ENCODE measurements around the gene COL4A2.

COL4A2 gene

DNA sequence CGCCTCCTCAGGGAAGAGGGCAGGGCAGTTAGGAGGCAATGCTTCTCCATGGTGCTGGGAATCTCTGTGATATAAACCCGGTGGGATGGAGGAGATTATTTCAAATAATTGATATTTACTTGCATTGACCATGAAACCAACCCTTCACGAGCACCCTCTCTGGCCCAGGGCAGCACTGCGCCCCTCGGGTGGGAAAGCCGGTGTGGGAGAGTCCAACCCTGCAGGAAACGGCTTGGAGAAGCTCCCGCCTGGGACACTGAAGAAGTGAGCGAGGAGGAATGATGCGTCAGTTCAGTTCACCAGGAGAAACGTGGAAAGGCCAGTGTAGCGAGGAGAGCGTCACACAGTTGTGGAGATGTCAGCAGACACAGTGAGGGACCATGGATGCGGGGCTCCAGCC lies 99.9 kb downstream of the COL4A2 start:
- DNase-seq, result no peak

DNA sequence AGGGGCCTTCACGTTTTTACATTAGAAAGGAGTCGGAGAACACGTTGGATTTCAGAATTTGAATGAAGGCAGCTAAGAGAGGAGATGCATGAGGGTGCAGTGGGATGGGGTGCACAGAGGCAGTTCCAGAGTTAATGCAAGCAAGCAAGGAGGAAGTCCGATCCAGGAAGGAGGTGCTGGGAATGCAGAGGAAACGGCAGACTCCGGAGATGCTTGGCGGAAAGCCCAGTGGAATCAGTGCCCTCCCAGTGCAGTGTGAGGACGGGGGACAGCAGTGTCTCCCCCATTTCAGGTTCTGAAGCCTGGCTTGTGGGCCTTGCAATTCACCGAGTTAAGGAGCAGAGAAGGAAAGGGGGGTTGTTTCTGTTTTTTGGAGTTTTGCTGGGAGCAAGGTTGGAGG lies 100.4 kb downstream of the COL4A2 start:
- DNase-seq, result no peak

DNA sequence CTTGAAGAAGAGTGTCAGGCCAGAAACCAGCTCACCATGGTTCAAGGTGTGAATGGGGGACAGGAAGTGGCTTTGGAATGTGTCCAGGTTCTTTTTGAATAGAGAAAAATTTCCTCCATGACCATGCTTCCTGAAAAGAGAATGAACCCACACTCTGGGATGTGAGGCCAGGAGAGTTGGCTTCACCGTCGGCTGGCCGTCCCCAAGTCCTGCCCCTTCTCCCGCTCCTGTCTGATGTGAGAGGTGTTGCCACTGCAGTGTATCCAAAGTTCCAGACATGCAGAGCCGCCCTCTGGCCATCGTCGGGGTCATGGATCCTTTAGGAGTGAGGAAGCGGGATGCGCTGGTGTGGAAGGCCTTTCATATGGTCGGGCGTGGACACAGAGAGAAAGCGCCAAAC lies 101.2 kb downstream of the COL4A2 start:
- DNase-seq, result no peak

DNA sequence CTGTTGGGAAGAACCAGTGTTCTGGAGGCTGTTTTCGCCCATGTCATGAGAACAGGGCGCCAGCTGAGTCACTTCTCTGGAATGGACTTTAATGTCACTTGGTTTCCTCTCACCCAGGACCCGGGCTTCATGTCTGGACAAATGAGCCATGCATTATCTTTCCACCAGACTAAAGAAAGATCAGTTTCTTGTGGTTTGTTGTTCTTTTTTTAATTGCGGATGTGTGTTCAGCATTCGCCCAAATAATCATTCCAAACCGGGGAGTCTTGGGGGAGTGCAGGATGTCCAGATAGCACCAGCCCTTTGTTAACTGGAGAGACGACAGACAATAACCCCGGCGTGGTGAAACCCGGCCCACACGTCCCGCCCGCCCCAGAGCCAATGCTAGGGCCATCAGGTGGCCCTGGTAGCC lies 102.5 kb downstream of the COL4A2 start:
- DNase-seq, result no peak

DNA sequence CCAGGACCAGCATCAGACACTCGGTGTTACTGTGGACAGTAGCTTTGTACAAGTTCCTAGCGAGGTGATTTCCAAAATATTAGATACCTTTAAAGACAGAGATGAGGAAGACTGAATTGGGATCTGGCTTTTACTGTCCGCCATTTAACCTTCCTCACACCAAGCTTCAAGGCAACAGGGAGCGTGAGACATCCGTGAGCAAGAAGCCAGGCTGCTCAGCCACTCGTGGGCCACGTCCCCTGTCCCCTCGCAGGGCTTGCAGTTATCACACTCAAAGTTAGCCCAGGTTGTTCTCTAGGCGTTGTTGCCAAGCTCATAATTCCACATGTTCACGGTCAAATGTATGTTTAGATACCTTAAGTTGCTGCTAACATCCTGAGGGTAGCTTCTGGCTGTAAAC lies 102.9 kb downstream of the COL4A2 start:
- no peak for DNase-seq

DNA sequence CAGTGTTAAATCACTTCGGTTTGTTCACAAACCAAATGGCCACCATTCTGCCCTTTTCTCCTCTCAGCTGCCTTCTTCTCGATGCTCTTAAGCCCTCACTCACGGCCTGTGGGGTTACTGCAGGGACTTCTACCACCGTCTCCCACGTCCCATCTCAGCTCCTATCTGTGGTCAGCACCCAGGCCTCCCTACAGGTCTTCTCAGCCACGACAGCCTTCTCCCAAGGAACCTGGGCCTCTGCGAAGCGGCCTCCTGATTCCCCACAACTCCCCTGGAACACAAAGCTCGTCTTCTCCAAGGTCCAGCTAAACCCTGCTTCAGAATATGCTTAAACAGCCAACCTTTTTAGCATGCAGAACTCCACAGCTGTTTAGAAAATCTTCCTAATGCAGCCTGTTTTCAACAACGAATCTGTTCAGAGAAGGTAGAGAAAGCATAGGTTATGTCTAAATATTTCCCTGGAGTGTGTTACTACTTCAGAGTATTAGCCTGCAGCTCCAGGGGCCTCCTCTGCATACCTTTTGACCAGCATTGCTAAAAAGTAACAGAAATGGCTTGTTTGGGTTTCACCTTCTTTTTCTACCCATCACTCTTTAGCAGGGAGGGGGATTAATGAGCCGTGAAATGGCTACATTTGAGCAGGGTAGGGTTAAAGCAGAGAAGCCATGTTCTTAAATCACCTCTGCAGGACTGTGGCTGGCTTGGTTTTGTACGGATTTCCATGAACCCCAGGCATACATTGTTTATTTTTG lies 104.0 kb downstream of the COL4A2 start:
- peak in 1 of 2 experiments; percentile 21 for DNase-seq

DNA sequence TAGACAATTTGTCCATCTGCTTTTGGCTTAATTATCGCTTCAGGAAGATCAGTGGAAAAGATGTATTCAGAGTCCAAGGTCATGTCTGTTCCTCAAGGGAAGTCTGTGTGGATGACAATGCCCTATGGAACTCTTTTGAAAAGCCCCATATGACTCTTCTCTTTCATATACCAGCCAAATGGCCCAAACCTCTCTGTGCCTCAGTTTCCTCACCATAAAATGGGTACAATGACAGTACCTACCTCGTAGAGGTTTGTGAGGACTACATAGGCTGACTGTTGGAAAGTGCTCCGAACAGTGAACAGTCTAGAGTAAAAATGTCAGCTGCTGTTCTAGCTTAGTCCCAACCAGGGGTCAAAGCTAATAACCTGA lies 104.6 kb downstream of the COL4A2 start:
- DNase-seq, result no peak

DNA sequence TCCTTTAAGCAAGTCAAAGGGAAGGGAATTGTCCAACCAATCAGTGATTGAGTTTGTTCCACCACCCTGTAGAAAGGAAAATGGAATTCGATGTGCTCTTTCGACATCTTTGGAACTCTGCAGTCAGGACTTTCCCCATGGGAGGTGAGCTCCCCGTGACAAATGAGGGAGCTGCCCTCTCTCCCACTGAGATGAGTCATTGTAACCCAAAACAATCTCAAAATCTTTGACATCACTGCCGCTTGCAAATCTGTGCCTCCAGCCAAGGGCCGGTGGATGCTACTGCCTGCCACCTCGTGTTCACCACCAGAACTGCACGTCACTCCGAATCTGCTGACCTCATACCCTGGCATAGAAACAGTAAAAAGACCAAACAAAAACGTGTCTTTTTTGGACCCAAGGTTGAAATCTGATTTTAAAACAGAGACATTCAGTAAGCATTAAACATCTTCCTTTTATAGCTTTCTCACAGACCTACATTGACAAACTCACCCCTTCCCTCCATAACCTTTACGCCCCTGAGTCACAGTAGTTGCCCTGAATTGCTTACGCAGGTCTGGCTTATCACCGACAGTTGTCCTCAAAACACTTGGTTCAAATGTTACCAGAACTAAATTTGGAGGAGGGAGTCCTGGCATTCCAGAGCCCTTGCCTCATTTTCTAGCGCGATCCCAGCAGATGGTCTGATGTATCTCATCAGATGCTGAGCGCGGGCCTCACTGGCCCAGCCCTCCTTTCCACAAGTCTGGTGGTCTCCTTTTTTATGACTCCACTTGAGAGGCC lies 105.2 kb downstream of the COL4A2 start:
- DNase-seq, result peak; percentile 21 to 66

DNA sequence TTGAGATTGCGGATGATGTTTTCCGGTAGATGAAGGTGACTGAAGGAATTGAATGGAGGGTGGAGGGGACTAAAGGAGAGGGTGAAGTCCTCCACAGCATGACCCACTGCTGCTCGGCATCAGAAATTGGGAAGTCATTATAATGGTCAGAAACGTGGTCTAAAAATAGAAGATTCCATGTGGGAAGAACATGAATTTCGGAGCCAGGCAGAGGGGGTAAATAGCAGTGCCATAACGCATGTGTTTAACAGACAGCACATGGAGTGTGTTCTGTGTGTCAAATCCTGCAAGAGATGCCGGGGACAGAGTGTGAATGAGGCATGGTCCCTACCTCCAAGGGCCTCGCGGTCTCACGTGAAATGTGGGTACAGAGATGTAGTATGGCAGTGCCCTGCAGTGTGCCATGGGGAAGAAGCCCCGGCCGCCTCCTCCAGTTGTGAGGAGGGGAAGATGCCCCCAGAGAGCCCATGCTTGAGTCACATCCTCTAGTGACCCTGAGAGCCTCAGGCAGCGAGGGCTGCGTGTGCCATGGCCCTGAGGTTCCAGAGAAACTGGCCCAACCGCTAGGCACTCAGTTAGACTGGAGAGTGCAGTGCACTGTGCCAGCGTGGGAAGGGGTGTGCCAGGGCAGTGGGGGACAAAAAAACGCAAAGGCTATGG lies 106.1 kb downstream of the COL4A2 start:
- no peak for DNase-seq

DNA sequence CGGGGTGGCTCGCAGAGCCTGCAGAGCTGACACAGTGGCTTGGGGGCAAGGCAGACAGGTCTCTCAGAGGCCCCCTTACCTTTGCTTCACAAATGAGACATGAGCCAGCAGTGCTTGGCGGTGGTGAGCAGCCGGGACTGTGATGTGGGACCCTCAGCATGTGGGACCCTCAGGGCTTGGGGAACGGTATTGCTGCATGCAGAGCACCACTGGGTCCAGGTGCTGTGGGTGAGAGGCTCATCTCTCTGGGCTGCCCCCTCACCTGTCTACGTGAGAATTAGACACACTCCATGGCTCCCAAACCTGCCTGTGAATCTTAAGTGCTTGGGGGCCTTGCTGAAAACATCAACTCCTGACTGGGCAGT lies 106.6 kb downstream of the COL4A2 start:
- no peak for DNase-seq

DNA sequence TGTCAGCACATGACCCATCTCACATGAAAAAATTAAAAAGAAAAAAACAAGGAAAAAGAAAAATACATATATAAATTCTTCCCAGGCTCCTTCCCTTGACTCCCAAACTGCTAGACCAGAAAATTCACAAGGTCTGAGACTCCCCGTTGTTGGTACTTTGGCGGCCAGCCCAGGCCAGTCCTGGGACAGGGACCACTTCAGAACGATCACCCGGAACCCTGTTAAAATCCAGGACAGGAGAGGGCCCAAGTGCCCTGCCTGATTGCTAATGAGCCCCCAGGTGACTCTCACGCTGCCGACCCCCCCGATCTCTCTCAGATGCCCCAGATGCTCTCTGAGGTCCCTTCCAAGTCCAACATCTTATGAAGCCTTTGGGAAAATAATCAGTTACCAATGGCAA lies 107.2 kb downstream of the COL4A2 start:
- DNase-seq, result no peak

DNA sequence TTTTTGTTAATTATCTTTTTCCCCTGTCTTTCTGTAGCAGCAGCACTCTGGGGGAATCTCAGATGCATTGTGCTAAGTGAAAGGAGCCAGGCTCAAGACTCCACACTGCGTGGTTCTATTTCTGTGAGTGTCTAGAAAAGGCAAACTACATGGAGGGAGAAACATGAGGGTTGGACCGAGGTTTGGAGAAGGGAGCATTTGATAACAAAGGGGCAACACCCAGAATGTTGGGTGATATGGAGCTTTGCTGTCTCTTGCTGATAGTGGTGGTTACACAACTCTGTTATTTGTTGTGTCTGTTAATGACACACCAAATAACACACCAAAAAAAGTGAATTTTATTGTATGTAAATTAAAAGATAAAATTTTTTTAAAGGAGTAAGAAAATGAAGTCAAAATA lies 107.8 kb downstream of the COL4A2 start:
- no peak for DNase-seq

DNA sequence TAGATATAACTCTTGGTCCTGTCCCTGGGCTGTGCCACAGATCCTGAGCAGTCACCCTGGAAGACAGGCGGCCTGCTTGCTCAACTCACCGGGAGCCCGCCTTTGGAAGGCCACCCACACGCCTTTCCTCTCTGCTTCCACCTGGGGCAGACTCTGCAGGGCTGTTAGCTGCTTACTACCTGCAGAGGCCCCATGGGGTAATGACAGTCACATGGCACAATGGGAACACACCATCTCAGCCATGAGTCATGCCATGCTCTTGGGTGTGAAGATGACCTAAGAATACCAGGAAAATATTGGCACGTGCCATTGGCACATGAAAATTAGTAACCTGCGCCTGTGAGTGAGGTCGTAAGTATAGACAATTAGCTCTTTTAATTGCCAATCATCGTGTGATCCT lies 108.6 kb downstream of the COL4A2 start:
- no peak for DNase-seq

DNA sequence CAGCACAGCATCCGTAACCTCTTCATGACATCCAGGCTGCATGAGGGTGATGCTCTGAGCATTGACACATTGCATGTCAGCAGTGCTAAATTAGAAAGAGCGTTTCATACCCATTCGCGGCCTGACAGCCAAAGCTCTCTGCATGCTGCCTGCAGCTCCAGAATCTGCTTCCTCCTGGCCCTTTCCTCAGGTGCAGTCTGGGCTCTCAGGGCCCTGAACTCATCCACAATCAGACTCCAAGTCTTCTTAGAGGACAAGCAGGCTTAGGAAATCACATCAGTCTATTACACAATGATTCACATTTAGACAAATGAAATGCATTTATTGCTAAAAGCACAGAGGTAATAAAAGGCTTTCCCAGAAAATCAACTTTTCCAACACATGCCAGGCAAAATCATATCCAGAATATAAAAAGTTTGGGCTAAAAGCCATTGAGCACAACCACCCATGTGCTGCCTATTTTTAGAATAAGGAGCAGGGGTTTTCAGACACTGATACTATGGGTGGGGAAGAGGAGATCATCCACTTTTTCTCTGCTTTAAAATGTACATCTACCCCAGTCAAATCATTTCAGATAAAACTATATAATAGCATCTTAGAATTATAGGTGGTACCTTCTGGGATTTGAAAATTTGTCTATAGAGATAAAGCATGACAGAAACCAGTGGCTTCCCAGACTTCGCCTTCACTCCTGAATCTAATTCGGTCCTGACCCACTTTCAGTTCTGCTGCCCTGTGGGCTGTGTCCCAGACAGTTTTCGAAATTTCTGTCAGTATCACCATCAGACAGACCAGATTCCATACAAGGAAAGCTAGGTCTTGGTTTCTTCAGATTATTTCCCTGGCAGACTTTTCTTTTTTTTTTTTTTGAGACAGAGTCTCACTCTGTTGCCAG lies 109.3 kb downstream of the COL4A2 start:
- DNase-seq, result no peak

DNA sequence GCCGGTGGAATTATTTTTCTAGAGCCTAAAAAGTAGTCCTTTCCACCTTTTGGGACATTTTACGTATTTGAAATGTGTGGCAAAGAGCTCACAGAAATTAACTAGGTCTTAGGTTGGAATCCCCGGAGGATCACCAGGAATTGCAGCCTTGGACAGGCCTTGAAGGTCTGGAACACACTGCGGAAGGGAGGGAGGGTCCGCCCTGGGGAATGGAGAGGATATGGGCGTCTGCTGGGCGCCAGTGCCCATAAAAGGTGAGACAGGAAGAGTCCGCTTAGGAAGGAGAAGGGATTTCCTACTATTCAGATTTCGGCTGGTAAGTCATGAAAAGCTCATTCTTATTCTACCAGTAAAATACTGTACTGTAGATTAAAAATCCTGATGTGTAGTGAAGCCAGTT lies 111.9 kb downstream of the COL4A2 start:
- no peak for DNase-seq

DNA sequence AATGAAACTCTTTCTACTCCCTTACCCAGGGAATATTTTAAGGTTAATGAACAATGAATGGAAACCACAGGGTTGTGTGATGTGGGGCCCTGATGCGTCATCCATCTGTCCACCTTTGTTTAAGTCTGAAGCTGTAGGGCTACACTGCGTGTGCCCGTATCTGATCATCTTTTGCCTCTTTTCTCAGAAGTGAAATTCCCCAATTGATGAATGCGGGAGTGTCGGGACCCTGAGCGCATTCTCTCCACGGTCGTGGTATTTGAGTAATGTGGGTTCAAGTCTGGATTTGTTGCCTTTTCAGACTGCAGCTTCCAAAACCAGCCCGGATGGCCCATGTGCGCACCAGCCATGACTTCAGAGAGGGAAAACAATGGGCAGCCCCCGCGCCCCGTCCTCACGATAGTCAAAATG lies 112.3 kb downstream of the COL4A2 start:
- no peak for DNase-seq

DNA sequence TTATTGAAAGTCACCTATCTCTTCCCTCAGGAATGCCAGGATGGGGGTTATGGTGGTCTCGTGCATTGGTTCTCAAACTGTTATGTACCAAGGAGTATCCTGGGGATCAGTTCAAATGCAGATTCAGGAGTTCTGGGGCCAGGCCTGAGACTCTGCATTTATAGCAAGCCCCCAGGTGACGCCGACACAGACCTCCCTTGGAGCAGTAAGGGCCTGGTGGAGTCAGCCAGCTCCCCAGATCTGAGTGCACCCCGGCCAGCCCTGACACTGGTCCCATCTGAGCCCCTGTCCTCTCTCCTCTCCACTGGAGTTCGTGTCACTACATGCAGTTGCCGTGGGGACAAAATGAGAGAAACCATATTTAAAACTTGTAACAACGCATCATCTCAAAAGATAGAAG lies 112.9 kb downstream of the COL4A2 start:
- DNase-seq, result no peak

DNA sequence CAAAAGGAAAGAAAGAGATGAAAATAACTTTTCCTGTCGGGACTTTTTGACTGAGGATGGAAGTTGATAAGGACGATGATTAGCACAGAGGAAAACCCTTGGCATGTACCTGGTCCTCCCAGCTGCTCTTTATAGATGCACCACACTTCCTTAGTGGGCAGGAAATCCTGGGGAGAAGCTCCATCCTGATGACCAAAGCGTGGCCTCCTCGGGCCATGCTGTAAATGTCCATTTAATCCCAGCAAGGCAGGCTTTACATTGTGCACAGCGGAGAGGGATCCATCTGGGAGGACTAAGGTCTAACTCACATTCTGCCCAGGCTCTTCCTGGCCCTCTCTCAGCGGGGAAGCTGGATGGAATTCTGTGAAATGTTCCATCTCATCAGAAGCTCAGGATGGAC lies 113.5 kb downstream of the COL4A2 start:
- no peak for DNase-seq

DNA sequence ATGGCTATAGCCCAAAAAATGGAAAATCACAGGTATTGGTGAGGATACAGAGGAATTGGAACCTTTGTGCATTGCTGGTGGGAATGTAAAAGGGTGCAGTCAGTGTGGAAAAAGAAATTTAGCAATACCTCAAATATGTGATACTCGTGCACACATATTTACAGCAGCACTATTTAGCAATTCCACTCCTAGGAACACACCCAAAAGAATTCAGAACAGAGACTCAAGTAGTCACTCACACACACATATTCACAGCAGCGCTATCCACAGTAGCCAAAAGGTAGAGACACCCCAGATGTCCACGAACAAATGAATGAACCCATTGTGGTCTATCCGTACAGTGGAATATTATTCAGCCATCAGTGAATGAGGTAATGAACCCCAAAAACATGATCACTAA lies 114.0 kb downstream of the COL4A2 start:
- no peak for DNase-seq

DNA sequence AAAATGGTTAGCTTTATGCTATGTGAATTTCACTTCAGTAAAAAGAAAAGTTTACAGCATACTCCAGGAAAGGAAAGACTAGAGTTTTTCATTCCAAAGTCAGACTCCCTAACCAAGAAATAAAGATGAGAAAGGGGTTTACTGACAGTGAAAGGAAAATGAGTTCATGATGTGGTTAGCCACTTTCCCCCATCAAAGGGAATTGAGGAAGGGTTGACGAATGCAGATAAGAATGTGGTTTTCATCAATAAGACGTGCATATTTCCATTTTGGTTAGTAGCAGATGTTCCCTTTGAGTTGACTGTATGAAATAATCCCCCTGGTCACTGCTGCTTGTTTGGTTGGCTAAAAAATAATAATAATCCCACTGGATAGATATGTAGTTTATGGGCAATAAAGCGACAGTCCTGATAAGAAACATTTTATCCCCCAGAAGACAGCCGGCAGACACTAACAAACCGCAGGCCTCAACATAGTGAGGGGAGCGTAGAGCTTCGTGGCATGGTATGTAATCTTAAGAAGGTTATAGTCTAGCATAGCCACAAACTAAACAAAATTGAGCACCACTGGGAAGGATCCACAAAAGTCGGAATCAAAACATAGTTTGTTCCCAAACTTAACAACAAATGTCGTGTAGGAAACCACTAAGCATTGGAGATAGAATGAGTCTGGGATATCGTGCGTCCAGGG lies 114.8 kb downstream of the COL4A2 start:
- no peak for DNase-seq

DNA sequence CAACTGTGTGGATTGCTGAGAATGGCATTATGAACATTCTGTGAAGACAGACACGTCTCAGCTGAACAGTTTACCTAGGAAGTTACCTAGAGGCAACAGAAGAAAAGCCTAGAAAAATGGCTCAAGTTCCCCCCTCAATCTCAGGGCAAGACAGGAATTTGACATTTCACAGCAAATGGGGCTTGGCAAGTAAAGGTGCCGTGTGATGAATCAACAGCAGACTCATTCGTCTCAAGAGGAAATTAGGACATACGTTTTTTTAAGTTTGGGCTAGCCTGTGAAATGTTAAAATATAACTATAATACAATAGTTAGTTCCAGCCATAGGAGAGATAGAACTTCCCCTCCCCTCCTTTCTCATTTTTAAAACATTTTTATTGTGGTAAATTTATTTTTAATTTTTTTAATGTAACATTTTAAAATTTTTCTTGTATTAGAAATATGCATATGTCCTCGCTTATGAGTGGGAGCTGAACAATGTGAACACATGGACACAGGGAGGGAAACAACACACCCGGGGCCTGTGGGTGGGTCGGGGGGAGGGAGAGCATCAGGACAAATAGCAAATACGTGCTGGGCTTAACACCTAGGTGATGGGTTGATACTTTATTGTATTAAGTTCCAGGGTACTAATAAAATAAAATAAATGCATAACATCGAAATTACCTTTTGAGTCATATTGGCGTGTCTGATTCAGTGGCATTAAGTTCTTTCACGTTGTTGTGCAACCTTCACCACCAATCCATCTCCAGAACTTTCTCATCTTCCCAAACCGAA lies 116.0 kb downstream of the COL4A2 start:
- no peak for DNase-seq
